Loucy (cell line): ENCODE measurements around the gene CLEC2A.

ENCODE experiments used
- CTCF ChIP-seq: fragments of 200-600 bp; sonication (generic); conservative IDR thresholded peaks from 2 replicates; pipeline ENCODE4 v1.5.1; 2014; ENCODE audit warnings: mild to moderate bottlenecking, antibody characterized with exemption, low read length
- EZH2phosphoT487 ChIP-seq: fragments of 200-600 bp; IDR thresholded peaks from 2 replicates; pipeline ENCODE4 v1.6.1; 2018; ENCODE audit warnings: antibody characterized with exemption, mild to moderate bottlenecking, moderate library complexity, borderline replicate concordance

GRCh38 chr12:9969673-9970072, 37.5 kb upstream of the CLEC2A start:
- TF ChIP-seq CTCF (no peak), EZH2phosphoT487 (no peak)
